Measurements from ENCODE around the gene MYBPC2.
A peak's percentile ranks its signal among the peaks of the same experiment; 100 is the strongest.

The MYBPC2 gene

GRCh38 chr19:50510121-50510670 is 77.5 kb downstream of the MYBPC2 start:
- no peaks in the 10 kb centered on the region for H3K9me3 ChIP-seq (ENCODE audit: insufficient read depth, low read length, severe bottlenecking)
- peak overlapping the region; percentile 68 for H3K9ac ChIP-seq (ENCODE audit: low read depth, low read length)
- no peaks in the 10 kb centered on the region for H3K36me3 ChIP-seq (ENCODE audit: insufficient read depth, low read length)
- H3K4me1 ChIP-seq (ENCODE audit: insufficient read depth, low read length) = peaks cover 21% of the 10 kb centered on the region
- no peaks in the 10 kb centered on the region for H4K20me1 ChIP-seq (ENCODE audit: insufficient read depth, low read length)
- peaks cover 6% of the 10 kb centered on the region; the same call in 1 of the 2 replicates for H3K79me2 ChIP-seq (ENCODE audit: insufficient read depth, low read length)
- peak overlapping the region; percentile 93 for H3K4me2 ChIP-seq (ENCODE audit: insufficient read depth, low read length)
- DNase-seq (no peak), ATAC-seq (ENCODE audit: insufficient read depth, low read depth) (no peak)
- TF ChIP-seq CTCF (IDR thresholded peaks at IDR 0.05; ENCODE audit: borderline replicate concordance, extremely low read depth, low read length, poor library complexity, severe bottlenecking) (no peak), EZH2 (IDR thresholded peaks at IDR 0.05; ENCODE audit: borderline replicate concordance, low read depth, low read length, severe bottlenecking) (no peak)
- no peaks in the 10 kb centered on the region for H3K27me3 ChIP-seq (ENCODE audit: insufficient read depth, low read length, poor library complexity)
- H2AFZ ChIP-seq (ENCODE audit: low read depth, low read length) = no peak overlapping the region; the same call in 1 of the 2 replicates
- peak overlapping the region; percentile 81 for H3K27ac ChIP-seq (ENCODE audit: low read length)
- peak overlapping the region; percentile 61 to 90; a peak in 3 of 4 replicates for H3K4me3 ChIP-seq (ENCODE audit: low read depth in 1 of 2, low read length in 2 of 2)

- H2AFZ ChIP-seq (ENCODE audit: low read depth, low read length) = peak overlapping the region; percentile 92
- DNase-seq (no peak), ATAC-seq (ENCODE audit: insufficient read depth, low read depth) (no peak)
Measured at GRCh38 chr19:50510700-50511068, 78.0 kb downstream of the MYBPC2 start.

GRCh38 chr19:50511069-50511822 is 78.6 kb downstream of the MYBPC2 start, which contains the start of gene JOSD2:
Gene JOSD2 (minus strand): TSS chr19:50511191. CDS start chr19:50510431, 760 bp downstream.
- H3K36me3 ChIP-seq (ENCODE audit: insufficient read depth, low read length) = no peaks in the 10 kb centered on the region
- DNase-seq (peak; percentile 98), ATAC-seq (ENCODE audit: insufficient read depth, low read depth) (peak; percentile 96)
- H3K27ac ChIP-seq (ENCODE audit: low read length) = peak within 1 kb of the TSS; percentile 81
- peak within 1 kb of the TSS; percentile 61 to 90 for H3K4me3 ChIP-seq (ENCODE audit: low read depth in 1 of 2, low read length in 2 of 2)
- H3K4me2 ChIP-seq (ENCODE audit: insufficient read depth, low read length) = peak within 1 kb of the TSS; percentile 93
- no peaks in the 10 kb centered on the region for H3K27me3 ChIP-seq (ENCODE audit: insufficient read depth, low read length, poor library complexity)
- H4K20me1 ChIP-seq (ENCODE audit: insufficient read depth, low read length) = no peaks in the 10 kb centered on the region
- H3K9me3 ChIP-seq (ENCODE audit: insufficient read depth, low read length, severe bottlenecking) = no peaks in the 10 kb centered on the region
- peaks cover 6% of the 10 kb centered on the region; the same call in 1 of the 2 replicates for H3K79me2 ChIP-seq (ENCODE audit: insufficient read depth, low read length)
- peak within 1 kb of the TSS; percentile 68 for H3K9ac ChIP-seq (ENCODE audit: low read depth, low read length)
- peak within 1 kb of the TSS; percentile 92 for H2AFZ ChIP-seq (ENCODE audit: low read depth, low read length)
- TF ChIP-seq EZH2 (IDR thresholded peaks at IDR 0.05; ENCODE audit: borderline replicate concordance, low read depth, low read length, severe bottlenecking) = no peak
- TF ChIP-seq CTCF (IDR thresholded peaks at IDR 0.05; ENCODE audit: borderline replicate concordance, extremely low read depth, low read length, poor library complexity, severe bottlenecking) = no peak
- peaks cover 21% of the 10 kb centered on the region for H3K4me1 ChIP-seq (ENCODE audit: insufficient read depth, low read length)

More at GRCh38 chr19:50510700-50511068, 78.0 kb downstream of the MYBPC2 start:
- TF ChIP-seq EZH2 (IDR thresholded peaks at IDR 0.05; ENCODE audit: borderline replicate concordance, low read depth, low read length, severe bottlenecking) (no peak), CTCF (IDR thresholded peaks at IDR 0.05; ENCODE audit: borderline replicate concordance, extremely low read depth, low read length, poor library complexity, severe bottlenecking) (no peak)
- peak overlapping the region; percentile 81 for H3K27ac ChIP-seq (ENCODE audit: low read length)
- no peaks in the 10 kb centered on the region for H4K20me1 ChIP-seq (ENCODE audit: insufficient read depth, low read length)
- no peaks in the 10 kb centered on the region for H3K9me3 ChIP-seq (ENCODE audit: insufficient read depth, low read length, severe bottlenecking)
- H3K9ac ChIP-seq (ENCODE audit: low read depth, low read length) = peak overlapping the region; percentile 68
- peak overlapping the region; percentile 93 for H3K4me2 ChIP-seq (ENCODE audit: insufficient read depth, low read length)
- H3K27me3 ChIP-seq (ENCODE audit: insufficient read depth, low read length, poor library complexity) = no peaks in the 10 kb centered on the region
- peaks cover 6% of the 10 kb centered on the region; the same call in 1 of the 2 replicates for H3K79me2 ChIP-seq (ENCODE audit: insufficient read depth, low read length)
- no peaks in the 10 kb centered on the region for H3K36me3 ChIP-seq (ENCODE audit: insufficient read depth, low read length)
- peaks cover 21% of the 10 kb centered on the region for H3K4me1 ChIP-seq (ENCODE audit: insufficient read depth, low read length)
- peak overlapping the region; percentile 61 to 90 for H3K4me3 ChIP-seq (ENCODE audit: low read depth in 1 of 2, low read length in 2 of 2)
